ENCODE results near the gene BSND. TPM values are rescaled to one million over a fixed set of nuclear protein-coding genes. Genes with fewer than 3 reads are reported as not detected.

The BSND gene
- total RNA-seq, 1 experiment from 2014 or later, result not detected

DNA sequence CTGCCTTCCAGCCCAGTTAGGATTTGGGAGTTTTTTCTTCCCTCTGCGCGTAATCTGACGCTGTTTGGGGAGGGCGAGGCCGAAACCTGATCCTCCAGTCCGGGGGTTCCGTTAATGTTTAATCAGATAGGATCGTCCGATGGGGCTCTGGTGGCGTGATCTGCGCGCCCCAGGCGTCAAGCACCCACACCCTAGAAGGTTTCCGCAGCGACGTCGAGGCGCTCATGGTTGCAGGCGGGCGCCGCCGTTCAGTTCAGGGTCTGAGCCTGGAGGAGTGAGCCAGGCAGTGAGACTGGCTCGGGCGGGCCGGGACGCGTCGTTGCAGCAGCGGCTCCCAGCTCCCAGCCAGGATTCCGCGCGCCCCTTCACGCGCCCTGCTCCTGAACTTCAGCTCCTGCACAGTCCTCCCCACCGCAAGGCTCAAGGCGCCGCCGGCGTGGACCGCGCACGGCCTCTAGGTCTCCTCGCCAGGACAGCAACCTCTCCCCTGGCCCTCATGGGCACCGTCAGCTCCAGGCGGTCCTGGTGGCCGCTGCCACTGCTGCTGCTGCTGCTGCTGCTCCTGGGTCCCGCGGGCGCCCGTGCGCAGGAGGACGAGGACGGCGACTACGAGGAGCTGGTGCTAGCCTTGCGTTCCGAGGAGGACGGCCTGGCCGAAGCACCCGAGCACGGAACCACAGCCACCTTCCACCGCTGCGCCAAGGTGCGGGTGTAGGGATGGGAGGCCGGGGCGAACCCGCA, 40.8 kb downstream of the BSND start, which contains the start of gene PCSK9:
PCSK9 (plus strand) TSS at position 207 of the 741 bp plus-strand sequence; CDS start at position 497, 290 bp downstream.
- no peaks in the 10 kb centered on the region for H3K79me2 ChIP-seq (ENCODE audit: low read length)
- intact Hi-C loops (cut with micrococcal nuclease), result no loop called here
- no peak for TF ChIP-seq EZH2phosphoT487 (IDR thresholded peaks at IDR 0.05; ENCODE audit: borderline replicate concordance, low read length)
- TF ChIP-seq EZH2 (IDR thresholded peaks at IDR 0.05; ENCODE audit: low read length, unreplicated experiment), result no peak
- TF ChIP-seq, protein P1, sequence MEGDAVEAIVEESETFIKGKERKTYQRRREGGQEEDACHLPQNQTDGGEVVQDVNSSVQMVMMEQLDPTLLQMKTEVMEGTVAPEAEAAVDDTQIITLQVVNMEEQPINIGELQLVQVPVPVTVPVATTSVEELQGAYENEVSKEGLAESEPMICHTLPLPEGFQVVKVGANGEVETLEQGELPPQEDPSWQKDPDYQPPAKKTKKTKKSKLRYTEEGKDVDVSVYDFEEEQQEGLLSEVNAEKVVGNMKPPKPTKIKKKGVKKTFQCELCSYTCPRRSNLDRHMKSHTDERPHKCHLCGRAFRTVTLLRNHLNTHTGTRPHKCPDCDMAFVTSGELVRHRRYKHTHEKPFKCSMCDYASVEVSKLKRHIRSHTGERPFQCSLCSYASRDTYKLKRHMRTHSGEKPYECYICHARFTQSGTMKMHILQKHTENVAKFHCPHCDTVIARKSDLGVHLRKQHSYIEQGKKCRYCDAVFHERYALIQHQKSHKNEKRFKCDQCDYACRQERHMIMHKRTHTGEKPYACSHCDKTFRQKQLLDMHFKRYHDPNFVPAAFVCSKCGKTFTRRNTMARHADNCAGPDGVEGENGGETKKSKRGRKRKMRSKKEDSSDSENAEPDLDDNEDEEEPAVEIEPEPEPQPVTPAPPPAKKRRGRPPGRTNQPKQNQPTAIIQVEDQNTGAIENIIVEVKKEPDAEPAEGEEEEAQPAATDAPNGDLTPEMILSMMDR (conservative IDR thresholded peaks at IDR 0.05; ENCODE audit: low read depth, low read length), result no peak
- BruUV-seq (replicated peaks), result no TSS peak
- peak within 1 kb of the TSS; percentile 92 for H3K4me2 ChIP-seq (ENCODE audit: low read length)
- no peaks in the 10 kb centered on the region for H3F3A ChIP-seq (ENCODE audit: low read length, unreplicated experiment)
- DNase-seq (peak; percentile 39), ATAC-seq (peak; percentile 73)
- H3K27ac ChIP-seq (ENCODE audit: low read length), result no peak within 1 kb of the TSS
- H3K4me3 ChIP-seq (ENCODE audit: low read length), result peak within 1 kb of the TSS; percentile 73
- no peaks in the 10 kb centered on the region for H3K36me3 ChIP-seq (ENCODE audit: low read depth, low read length)
- ChIA-PET POLR2A (ENCODE audit: unreplicated experiment) (no interaction called here), CTCF (no interaction called here)
- no peaks in the 10 kb centered on the region for H3K9me3 ChIP-seq (ENCODE audit: low read length)
- peaks cover 11% of the 10 kb centered on the region; the same call in 1 of the 2 replicates for H3K4me1 ChIP-seq (ENCODE audit: insufficient read depth, low read length)
- H3K27me3 ChIP-seq (ENCODE audit: low read length), result peaks cover 8% of the 10 kb centered on the region
- no peak within 1 kb of the TSS; the same call in 1 of the 2 replicates for H3K9ac ChIP-seq (ENCODE audit: low read length)
- peak within 1 kb of the TSS; percentile 77 for H2AFZ ChIP-seq (ENCODE audit: low read length)
- no peaks in the 10 kb centered on the region for H3K9me2 ChIP-seq (replicated peaks; ENCODE audit: low read length)
- no peaks in the 10 kb centered on the region for H4K20me1 ChIP-seq (ENCODE audit: low read length)

DNA sequence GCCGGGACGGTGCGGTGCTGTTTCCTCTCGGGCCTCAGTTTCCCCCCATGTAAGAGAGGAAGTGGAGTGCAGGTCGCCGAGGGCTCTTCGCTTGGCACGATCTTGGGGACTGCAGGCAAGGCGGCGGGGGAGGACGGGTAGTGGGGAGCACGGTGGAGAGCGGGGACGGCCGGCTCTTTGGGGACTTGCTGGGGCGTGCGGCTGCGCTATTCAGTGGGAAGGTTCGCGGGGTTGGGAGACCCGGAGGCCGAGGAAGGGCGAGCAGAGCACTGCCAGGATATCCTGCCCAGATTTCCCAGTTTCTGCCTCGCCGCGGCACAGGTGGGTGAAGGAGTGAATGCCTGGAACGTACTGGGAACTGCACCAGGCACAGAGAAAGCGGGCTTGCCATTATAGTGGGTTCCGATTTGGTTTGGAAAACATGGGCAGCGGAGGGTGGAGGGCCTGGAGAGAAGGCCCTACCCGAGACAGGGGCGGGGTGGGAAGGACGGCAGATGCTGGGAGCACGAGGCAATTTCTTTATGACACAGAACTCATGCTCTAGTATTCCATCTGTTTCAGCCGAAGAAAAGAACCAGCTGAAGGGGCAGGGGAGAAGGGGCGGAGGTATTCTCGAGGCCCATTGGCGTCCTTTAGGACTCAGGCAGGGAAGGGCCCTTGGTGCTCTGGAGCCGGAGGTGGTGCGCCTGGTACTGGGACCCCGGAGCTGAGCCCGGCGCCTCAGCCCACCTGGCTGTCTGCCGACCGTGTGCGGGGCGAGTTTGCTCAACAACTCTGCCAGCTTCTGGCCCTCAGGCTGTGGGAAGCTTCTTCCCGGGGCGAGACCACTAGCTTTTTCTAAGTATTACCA, 41.6 kb downstream of the BSND start:
- ATAC-seq (peak; percentile 35), DNase-seq (no peak)
- CTCF ChIA-PET, result no interaction called here
- no peak overlapping the region for H3K27ac ChIP-seq (ENCODE audit: low read length)
- H4K20me1 ChIP-seq (ENCODE audit: low read length), result no peaks in the 10 kb centered on the region
- no peaks in the 10 kb centered on the region for H3F3A ChIP-seq (ENCODE audit: low read length, unreplicated experiment)
- intact Hi-C loops (cut with micrococcal nuclease), result no loop called here
- H3K9me2 ChIP-seq (replicated peaks; ENCODE audit: low read length), result no peaks in the 10 kb centered on the region
- TF ChIP-seq EZH2phosphoT487 (IDR thresholded peaks at IDR 0.05; ENCODE audit: borderline replicate concordance, low read length) (no peak), EZH2 (IDR thresholded peaks at IDR 0.05; ENCODE audit: low read length, unreplicated experiment) (no peak)
- TF ChIP-seq, protein P1 (conservative IDR thresholded peaks at IDR 0.05; ENCODE audit: low read depth, low read length), result no peak
- POLR2A ChIA-PET (ENCODE audit: unreplicated experiment), result no interaction called here
- peaks cover 11% of the 10 kb centered on the region; the same call in 1 of the 2 replicates for H3K4me1 ChIP-seq (ENCODE audit: insufficient read depth, low read length)
- H2AFZ ChIP-seq (ENCODE audit: low read length), result peak overlapping the region; percentile 77
- H3K9ac ChIP-seq (ENCODE audit: low read length), result no peak overlapping the region; the same call in 1 of the 2 replicates
- H3K36me3 ChIP-seq (ENCODE audit: low read depth, low read length), result no peaks in the 10 kb centered on the region
- BruUV-seq (replicated peaks), result TSS peak; percentile 27
- H3K4me3 ChIP-seq (ENCODE audit: low read length), result peak overlapping the region; percentile 73
- no peaks in the 10 kb centered on the region for H3K79me2 ChIP-seq (ENCODE audit: low read length)
- H3K4me2 ChIP-seq (ENCODE audit: low read length), result peak overlapping the region; percentile 92
- H3K27me3 ChIP-seq (ENCODE audit: low read length), result peaks cover 8% of the 10 kb centered on the region
- H3K9me3 ChIP-seq (ENCODE audit: low read length), result no peaks in the 10 kb centered on the region

Measured in PC-3 (cell line).